ENCODE data around the gene TNNI2. TPM values are rescaled to one million over a fixed set of nuclear protein-coding genes. Genes with fewer than 3 reads are reported as not detected.

Gene TNNI2
- total and polyA plus RNA-seq, 2 donors (not counting 3 experiments of a cell fraction or from before 2014, with no cell fraction given), result not detected

DNA sequence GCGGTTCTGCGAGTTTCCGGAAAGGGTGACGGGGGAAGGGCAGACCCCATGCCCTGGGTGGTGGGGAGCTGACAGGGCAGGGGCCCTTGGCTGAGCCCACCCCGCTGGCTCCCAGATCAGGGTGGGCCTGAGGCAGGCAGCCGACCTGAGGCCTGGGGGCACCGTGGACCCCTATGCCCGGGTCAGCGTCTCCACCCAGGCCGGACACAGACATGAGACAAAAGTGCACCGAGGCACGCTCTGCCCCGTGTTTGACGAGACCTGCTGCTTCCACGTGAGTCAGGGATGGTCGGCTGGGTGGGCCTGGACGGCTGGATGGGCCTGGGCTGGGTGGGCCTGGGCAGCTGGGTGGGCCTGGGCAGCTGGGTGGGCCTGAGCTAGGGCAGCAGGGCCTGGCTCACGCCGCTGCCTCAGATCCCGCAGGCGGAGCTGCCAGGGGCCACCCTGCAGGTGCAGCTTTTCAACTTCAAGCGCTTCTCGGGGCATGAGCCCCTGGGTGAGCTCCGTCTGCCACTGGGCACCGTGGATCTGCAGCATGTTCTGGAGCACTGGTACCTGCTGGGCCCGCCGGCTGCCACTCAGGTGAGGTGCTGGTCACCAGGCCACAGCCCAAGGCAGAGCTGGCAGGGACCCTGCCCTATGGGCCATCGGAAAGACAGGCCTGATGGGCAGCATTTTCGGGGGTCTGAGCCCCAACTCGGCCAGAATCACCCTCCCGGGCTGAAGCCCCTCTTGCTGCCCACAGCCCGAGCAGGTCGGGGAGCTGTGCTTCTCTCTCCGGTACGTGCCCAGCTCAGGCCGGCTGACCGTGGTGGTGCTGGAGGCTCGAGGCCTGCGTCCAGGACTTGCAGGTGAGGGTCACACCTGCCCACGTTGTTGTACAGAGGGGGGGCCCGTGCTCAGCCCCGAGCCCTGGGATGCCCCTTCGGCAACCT is 2.5 kb upstream of the TNNI2 start:
- H3K9ac ChIP-seq (replicated peaks; ENCODE audit: extremely low read depth, insufficient read depth, low read length), result no peak overlapping the region
- BruUV-seq (replicated peaks), result no TSS peak
- no peaks in the 10 kb centered on the region for H3K9me1 ChIP-seq (replicated peaks; ENCODE audit: control insufficient read depth, extremely low read depth, insufficient read depth, low read length)
- intact Hi-C loops (cut with micrococcal nuclease) (no loop called here), dilution Hi-C loops (cut with MboI; ENCODE audit: extremely low pct_ligation_motif_present, low sequenced_read_pairs) (no loop called here)
- no peaks in the 10 kb centered on the region for H3K27me3 ChIP-seq (ENCODE audit: control insufficient read depth in 2 of 2, insufficient read depth in 2 of 2, low read length in 2 of 2)
- no peaks in the 10 kb centered on the region for H3K79me2 ChIP-seq (ENCODE audit: control insufficient read depth, insufficient read depth, low read length)
- CTCF ChIA-PET, result interaction anchor here (1.0 to 7.8 kb wide), 9 partner anchors 40 to 320 kb away, joined by 4 to 623 read pairs (median 15); no protein-coding TSS in a partner anchor
- POLR2A ChIA-PET, result no interaction called here
- H4K20me1 ChIP-seq (replicated peaks; ENCODE audit: control insufficient read depth, extremely low read depth, insufficient read depth, low read length), result no peaks in the 10 kb centered on the region
- no peak overlapping the region for H3K4me3 ChIP-seq (replicated peaks in 1 of 3; ENCODE audit: insufficient read depth in 1 of 3, low read depth in 1 of 3, low read length in 3 of 3)
- H3K36me3 ChIP-seq (ENCODE audit: control insufficient read depth in 2 of 2, extremely low read depth in 1 of 2, insufficient read depth in 2 of 2, low read length in 2 of 2), result no peaks in the 10 kb centered on the region
- no peak for TF ChIP-seq EZH2 (IDR thresholded peaks at IDR 0.05; ENCODE audit: borderline replicate concordance, low read depth, low read length, severe bottlenecking)
- TF ChIP-seq GATA2 (IDR thresholded peaks at IDR 0.05; ENCODE audit: insufficient read depth, insufficient read length, low read depth, low read length), result no peak
- TF ChIP-seq FOS (IDR thresholded peaks at IDR 0.05; ENCODE audit: borderline replicate concordance, insufficient read depth, low read length), result no peak
- TF ChIP-seq POLR2AphosphoS5 (IDR thresholded peaks at IDR 0.05; ENCODE audit: insufficient read depth, low read depth, low read length), result no peak
- TF ChIP-seq, protein P1, sequence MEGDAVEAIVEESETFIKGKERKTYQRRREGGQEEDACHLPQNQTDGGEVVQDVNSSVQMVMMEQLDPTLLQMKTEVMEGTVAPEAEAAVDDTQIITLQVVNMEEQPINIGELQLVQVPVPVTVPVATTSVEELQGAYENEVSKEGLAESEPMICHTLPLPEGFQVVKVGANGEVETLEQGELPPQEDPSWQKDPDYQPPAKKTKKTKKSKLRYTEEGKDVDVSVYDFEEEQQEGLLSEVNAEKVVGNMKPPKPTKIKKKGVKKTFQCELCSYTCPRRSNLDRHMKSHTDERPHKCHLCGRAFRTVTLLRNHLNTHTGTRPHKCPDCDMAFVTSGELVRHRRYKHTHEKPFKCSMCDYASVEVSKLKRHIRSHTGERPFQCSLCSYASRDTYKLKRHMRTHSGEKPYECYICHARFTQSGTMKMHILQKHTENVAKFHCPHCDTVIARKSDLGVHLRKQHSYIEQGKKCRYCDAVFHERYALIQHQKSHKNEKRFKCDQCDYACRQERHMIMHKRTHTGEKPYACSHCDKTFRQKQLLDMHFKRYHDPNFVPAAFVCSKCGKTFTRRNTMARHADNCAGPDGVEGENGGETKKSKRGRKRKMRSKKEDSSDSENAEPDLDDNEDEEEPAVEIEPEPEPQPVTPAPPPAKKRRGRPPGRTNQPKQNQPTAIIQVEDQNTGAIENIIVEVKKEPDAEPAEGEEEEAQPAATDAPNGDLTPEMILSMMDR (IDR thresholded peaks at IDR 0.05; ENCODE audit: extremely low read depth in 1 of 2, insufficient read depth in 1 of 2, low read depth in 1 of 2, low read length in 2 of 2), result no peak
- TF ChIP-seq POLR2A (IDR thresholded peaks at IDR 0.05; ENCODE audit: low read depth, low read length), result no peak
- no peak for TF ChIP-seq MYC (IDR thresholded peaks at IDR 0.05; ENCODE audit: low read depth, low read length)
- TF ChIP-seq JUN (IDR thresholded peaks at IDR 0.05; ENCODE audit: borderline replicate concordance, insufficient read depth, insufficient read length, low read depth), result no peak
- TF ChIP-seq, protein P2, sequence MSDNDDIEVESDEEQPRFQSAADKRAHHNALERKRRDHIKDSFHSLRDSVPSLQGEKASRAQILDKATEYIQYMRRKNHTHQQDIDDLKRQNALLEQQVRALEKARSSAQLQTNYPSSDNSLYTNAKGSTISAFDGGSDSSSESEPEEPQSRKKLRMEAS (IDR thresholded peaks at IDR 0.05; ENCODE audit: insufficient read depth, insufficient read length), result no peak
- H3K27ac ChIP-seq (ENCODE audit: insufficient read depth, low read depth, low read length), result no peak overlapping the region
- no peak for FAIRE-seq
- H3K4me1 ChIP-seq (ENCODE audit: control insufficient read depth, extremely low read depth, insufficient read depth, low read length), result no peaks in the 10 kb centered on the region
- no peak overlapping the region for H3K4me2 ChIP-seq (ENCODE audit: insufficient read depth, low read length)
- H2AFZ ChIP-seq (ENCODE audit: low read depth, low read length), result no peak overlapping the region
- no peak for DNase-seq (ENCODE audit: low read depth, low spot score)
- H3K9me3 ChIP-seq (replicated peaks; ENCODE audit: control insufficient read depth, insufficient read depth, low read length), result no peaks in the 10 kb centered on the region
